ENCODE results near the gene DUSP21.
A peak's percentile ranks its signal among the peaks of the same experiment; 100 is the strongest.
"Not testable (repeated sequence)": the region's sequence is repeated elsewhere in the genome, so short reads cannot be mapped to it uniquely, and the experiment has no call there.

The DUSP21 gene

DNA sequence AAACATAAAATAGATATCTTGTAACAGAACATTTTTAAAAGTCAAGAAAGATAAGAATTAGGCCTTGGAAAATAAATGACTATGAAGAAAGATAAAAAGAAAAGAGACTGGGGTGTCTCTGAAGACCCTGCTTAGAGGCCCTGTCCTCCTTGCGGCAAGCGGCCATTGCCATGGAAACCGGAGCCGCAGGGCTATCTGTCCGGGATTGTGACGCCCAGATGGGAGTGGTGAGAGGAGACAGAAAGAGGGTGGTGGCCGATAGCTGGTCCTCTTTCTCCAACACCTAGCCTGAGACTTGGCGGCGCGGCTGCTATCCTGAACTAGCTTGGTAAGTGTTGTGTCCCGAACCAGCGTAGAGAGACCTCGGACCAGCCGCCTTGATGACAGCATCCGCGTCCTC, at the start of gene DUSP21:
DUSP21 (plus strand) TSS at position 269 of the 400 bp plus-strand sequence; CDS start at position 381, 112 bp downstream.
- DNase-seq (ENCODE audit: extremely low read depth in 1 of 2, low read depth in 1 of 2) = no peak

DNA sequence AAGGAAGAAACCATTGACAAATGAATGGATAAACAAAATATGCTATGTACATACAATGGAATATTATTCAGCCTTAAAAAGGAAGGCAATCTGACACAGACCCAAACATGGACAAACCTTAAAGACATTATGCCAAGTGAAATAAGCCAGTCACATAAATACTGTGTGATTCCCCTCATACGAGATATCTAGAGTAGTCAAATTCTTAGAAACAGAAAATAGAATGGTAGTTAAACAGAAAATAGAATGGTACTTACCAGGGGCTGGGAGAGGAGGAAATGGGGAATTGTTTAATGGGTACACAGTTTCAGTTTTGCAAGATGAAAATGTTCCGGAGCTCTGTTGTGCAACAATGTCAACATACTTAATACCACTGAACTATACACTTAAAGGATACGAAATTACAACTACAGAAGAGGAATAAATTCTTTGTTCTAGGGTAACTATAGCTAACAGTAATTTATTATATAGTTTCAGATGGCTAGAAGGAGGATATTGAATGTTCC, 47.8 kb upstream of the DUSP21 start:
- DNase-seq (ENCODE audit: extremely low read depth in 1 of 2, low read depth in 1 of 2) = no peak

- DNase-seq (ENCODE audit: extremely low read depth in 1 of 2, low read depth in 1 of 2) = no peak
Observed at GRCh38 chrX:44802613-44803012, 41.2 kb upstream of the DUSP21 start.

DNA sequence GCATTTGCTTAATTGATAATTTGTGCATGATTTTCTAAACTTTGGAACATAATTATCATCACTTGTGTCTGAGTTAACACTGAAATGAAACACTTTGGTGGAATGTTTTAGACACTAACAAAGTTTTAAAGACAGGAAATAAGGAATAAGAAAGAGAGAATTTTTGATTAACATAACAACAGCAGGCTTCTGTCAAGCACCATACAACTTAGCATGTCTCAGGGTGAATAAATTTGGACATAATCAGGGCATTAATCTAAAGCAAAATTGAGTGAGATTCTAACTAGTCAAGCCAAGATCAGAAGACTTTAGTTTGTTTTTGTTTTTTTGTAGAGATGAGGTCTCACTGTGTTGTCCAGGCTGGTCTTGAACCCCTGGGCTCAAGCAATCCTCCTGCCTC, 28.1 kb upstream of the DUSP21 start:
- no peak for DNase-seq (ENCODE audit: extremely low read depth in 1 of 2, low read depth in 1 of 2)

- no peak for DNase-seq (ENCODE audit: extremely low read depth in 1 of 2, low read depth in 1 of 2)
Observed at GRCh38 chrX:44816367-44816766, 27.5 kb upstream of the DUSP21 start.

- no peak for DNase-seq (ENCODE audit: extremely low read depth in 1 of 2, low read depth in 1 of 2)
Observed at GRCh38 chrX:44817029-44817428, 26.8 kb upstream of the DUSP21 start.

DNA sequence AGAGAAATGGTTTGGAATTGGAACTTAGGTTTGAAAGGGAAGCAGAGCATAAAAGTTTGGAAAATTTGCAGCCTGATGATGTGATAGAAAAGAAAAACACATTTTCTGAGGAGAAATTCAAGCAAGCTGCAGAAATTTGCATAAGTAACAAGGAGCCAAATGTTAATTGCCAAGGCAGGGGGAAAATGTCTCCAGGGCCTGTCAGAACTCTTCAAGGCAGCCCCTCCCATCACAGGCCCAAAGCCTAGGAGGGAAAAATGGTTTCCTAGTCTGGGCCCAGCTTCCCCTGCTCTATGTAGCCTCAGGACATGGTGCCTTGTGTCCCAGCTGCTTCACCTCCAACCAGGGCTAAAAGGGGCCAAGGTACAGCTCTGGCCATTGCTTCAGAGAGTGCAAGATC, 21.2 kb upstream of the DUSP21 start:
- DNase-seq (ENCODE audit: extremely low read depth in 1 of 2, low read depth in 1 of 2) = no peak

DNA sequence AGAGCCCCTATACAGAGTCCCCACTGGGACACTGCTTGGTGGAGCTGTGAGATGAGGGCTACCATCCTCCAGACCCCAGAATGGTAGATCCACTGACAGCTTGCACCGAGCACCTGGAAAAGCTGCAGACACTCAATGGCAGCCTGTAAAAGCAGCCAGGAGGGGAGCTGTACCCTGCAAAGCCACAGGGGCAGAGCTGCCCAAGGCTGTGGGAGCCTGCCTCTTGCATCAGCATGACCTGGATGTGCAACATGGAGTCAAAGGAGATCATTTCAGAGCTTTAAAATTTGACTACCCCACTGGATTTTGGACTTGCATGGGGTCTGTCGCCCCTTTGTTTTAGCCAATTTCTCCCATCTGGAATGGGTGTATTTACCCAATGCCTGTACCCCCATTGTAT, 20.6 kb upstream of the DUSP21 start:
- not testable (repeated sequence) for DNase-seq (ENCODE audit: extremely low read depth in 1 of 2, low read depth in 1 of 2)

DNA sequence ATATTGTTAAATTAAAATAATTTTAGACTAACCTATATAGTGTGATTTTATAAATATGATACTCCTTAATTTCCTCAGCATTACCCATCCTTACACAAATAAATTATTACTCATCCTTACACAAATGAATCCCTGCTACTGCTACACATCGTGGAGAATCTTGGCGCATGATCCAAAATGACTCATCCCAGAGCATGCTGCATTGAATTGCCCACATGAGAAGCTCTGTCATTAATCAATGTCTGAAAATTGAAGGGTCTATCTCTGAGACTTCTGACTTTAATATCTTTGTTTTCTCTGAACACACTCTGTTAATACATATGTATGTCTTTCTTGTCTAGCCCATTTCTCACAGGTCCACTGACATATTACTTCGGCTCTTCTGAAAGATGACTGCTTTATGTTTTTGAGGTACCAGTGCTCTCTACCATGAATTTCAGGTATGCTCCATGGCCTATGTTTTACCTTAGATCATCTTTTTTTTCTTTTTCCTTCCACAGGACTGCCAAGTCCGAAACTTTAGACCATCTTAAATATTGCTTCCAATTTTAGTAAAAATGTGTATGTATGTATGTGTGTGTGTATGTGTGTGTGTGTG, 15.7 kb upstream of the DUSP21 start:
- DNase-seq (ENCODE audit: extremely low read depth in 1 of 2, low read depth in 1 of 2) = no peak

GRCh38 chrX:44829832-44830231, 14.0 kb upstream of the DUSP21 start:
- no peak for DNase-seq (ENCODE audit: extremely low read depth in 1 of 2, low read depth in 1 of 2)

DNA sequence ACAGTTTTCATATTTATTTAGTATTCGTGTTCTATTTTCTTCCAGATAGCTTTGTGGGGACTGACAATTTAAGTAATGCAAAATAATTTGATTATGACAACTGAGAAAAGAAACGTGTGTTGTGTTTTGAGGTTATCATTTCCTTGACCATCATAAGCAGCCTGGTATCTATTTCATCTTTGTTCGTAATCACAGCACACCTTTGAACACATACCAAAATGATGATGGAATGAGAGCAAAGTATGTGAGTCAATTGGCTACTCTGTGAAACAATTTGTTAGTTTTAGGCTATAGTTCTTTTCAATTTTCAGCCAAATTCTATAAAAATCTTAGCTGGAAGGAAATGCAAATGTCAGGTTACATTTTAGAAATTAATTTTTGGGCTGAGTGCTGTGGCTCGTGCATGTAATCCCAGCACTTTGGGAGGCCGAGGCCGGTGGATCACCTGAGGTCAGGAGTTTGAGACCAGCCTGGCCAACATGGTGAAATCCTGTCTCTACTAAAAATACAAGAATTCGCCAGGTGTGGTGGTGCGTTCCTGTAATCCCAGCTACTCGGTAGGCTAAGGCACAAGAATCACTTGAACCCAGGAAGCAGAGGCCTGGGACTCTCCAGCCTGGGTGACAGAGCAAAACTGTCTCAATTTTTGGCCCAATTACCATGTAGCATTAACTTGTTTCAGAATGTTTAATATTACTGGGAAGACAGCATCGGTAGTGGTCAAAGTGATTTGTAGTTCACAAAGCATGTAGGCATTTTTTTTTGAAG, 1.1 kb upstream of the DUSP21 start:
- DNase-seq (ENCODE audit: extremely low read depth in 1 of 2, low read depth in 1 of 2) = no peak

GRCh38 chrX:44843318-44843702, 511 bp upstream of the DUSP21 start:
- DNase-seq (ENCODE audit: extremely low read depth in 1 of 2, low read depth in 1 of 2) = no peak

DNA sequence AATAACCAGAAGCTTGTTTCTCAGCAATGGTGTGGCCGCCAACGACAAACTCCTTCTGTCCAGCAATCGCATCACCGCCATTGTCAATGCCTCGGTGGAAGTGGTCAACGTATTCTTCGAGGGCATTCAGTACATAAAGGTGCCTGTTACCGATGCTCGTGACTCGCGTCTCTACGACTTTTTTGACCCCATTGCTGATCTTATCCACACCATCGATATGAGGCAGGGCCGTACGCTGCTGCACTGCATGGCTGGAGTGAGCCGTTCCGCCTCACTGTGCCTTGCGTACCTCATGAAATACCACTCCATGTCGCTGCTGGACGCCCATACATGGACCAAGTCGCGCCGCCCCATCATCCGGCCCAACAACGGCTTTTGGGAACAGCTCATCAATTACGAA, 383 bp downstream of the DUSP21 start:
- DNase-seq (ENCODE audit: extremely low read depth in 1 of 2, low read depth in 1 of 2) = no peak

GRCh38 chrX:44850891-44851290, 7.1 kb downstream of the DUSP21 start:
- not testable (repeated sequence) for DNase-seq (ENCODE audit: extremely low read depth in 1 of 2, low read depth in 1 of 2)

GRCh38 chrX:44871114-44871645, 27.4 kb downstream of the DUSP21 start:
- DNase-seq (ENCODE audit: extremely low read depth in 1 of 2, low read depth in 1 of 2) = no peak

GRCh38 chrX:44871931-44872820, 28.4 kb downstream of the DUSP21 start:
- peak; percentile 0 to 21 for DNase-seq (ENCODE audit: extremely low read depth in 1 of 2, low read depth in 1 of 2)

DNA sequence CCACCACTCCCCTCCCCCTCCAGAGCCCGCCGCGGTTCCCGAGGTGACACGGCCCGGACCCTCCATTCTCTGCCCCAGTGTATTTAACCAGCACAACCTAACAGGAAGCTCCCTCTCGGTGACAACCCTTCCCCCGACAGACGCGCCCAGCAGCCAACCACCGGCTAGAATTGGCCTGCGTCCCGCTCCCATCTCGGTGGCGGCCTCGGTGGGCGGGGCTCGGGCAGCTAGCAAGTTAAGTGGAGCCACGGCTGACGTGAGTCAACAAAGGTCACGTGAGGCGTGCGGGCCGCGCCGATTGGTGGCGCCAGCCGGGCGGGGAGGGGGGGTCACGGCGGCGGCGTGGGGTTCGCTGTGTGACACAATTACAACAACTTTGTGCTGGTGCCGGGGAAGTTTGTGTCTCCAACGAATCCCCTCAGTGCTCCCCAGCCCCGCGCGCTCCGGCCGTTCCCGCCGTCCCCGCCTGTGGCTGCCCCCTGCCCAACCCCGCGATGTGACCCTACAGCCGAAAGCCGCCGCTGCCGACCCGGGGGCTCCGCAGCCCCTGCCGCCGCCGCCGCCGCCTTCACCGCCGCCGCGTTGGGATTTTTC, 29.1 kb downstream of the DUSP21 start, which contains the start of gene KDM6A:
KDM6A (plus strand) TSS at position 368 of the 594 bp plus-strand sequence. CDS start 364 bp downstream, outside the sequence.
- peak; percentile 93 to 99 for DNase-seq (ENCODE audit: extremely low read depth in 1 of 2, low read depth in 1 of 2)

DNA sequence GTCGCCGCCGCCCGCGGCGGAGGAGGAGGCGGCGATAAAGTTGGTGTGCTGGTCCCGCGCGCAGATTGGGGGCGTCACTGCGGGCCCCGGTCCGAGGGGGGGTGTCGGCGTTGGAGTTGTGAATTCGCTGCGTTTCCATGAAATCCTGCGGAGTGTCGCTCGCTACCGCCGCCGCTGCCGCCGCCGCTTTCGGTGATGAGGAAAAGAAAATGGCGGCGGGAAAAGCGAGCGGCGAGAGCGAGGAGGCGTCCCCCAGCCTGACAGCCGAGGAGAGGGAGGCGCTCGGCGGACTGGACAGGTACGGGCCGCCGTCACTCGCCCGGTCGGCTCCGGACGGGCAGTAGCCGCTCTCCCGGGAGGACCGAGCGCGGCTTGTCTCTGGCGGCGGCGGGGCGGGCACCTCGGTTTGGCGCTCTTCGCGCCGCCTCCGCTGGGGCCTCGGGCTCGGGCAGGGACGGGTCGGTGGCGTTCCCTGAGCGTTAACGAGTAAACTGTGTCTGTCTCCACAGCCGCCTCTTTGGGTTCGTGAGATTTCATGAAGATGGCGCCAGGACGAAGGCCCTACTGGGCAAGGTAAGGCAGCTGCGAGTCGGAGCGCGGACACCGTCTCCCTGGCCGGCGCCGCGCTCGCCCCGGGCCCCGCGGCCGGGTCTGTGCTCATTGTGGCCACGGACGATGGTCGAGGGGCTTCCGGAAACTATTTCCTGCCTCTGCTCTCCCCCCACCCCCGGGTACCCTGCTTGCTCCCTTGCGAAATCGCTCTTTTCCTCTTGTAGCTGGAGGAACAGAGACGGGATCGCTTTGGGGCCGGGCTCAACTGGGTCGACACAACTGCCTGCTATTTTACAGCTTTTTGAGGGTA, 29.8 kb downstream of the DUSP21 start:
- peak; percentile 3 to 23 for DNase-seq (ENCODE audit: extremely low read depth in 1 of 2, low read depth in 1 of 2)

DNA sequence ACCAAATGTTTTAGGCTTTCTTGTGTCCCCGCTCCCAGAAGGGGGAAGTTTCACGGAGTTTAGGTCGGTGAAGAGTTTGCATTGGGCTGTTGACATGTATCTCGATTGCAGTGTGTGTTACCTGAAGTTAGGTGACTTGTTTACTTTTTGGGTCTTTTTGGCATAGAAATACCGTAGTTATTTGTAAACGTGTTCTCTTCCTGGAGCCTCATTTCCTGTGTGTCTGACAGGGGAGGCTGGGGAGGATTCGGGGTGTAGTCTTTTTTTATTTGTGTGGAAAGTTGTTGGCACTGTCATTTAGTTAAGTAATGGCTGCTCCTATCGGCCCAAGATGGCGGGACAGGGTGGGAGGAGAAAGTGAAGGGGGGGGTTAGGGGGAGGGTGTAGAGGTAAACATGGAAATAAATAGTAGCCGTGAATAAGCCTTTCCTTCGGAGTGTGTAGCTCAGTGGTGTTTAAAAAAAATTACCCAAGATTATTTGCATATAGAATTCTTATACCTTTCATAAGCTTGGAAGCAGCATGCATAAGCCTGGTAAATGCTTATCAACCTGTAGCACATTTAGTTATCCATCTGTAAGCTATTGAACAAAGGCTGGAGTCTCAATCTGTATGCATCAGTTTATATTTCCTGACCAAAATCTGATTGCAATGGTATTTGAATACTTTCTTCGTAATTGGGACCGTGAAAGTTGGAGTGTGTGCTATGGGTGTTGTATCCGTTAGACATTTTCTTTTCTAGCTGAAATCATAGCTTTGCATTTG, 30.8 kb downstream of the DUSP21 start:
- no peak for DNase-seq (ENCODE audit: extremely low read depth in 1 of 2, low read depth in 1 of 2)

All from stimulated activated CD8-positive, alpha-beta memory T cell treated with anti-CD3 and anti-CD28 coated beads, Interleukin-7, amount 100 ng/mL, for 48 hours (primary cell).